Adrenal gland (tissue), 12 donors: Measurements from ENCODE around the gene CECR2. TPM values are rescaled to one million over a fixed set of nuclear protein-coding genes. Genes with fewer than 3 reads are reported as not detected.

Experiments used
- DNase-seq, 7 donors: peaks; one replicate each; pipeline ENCODE4 v3.0.0-alpha.2; 2019 to 2020
- H3K27ac ChIP-seq, 5 donors: fragments of 200-600 bp; sonication (generic) in 4 of 5; 1 replicate in 3 of 5; 2 replicates in 2 of 5; pipeline versions ENCODE4 v1.5.1 to v1.8.0; 2016 to 2020; ENCODE audit warnings: mild to moderate bottlenecking in 1 of 5
- H3K27me3 ChIP-seq: fragments of 200-600 bp; 2 replicates; pipeline ENCODE4 v1.8.0; 2021
- H3K36me3 ChIP-seq, 2 donors: fragments of 200-600 bp; replicated peaks in 1 of 2; 1 replicate in 1 of 2; 2 replicates in 1 of 2; pipeline versions ENCODE4 v1.5.1 to v1.8.0; 2018 to 2022
- H3K4me1 ChIP-seq, 2 donors: fragments of 200-600 bp; replicated peaks in 1 of 2; 1 replicate in 1 of 2; 2 replicates in 1 of 2; pipeline versions ENCODE4 v1.5.1 to v1.8.0; 2018 to 2021
- H3K4me3 ChIP-seq, 4 donors: fragments of 200-600 bp; sonication (generic) in 3 of 4; one replicate each; pipeline ENCODE4 v1.5.1; 2016 to 2018
- H3K9me3 ChIP-seq, 3 donors: fragments of 200-600 bp; sonication (generic) in 1 of 3; replicated peaks in 1 of 3; 1 replicate in 2 of 3; 2 replicates in 1 of 3; pipeline versions ENCODE4 v1.5.1 to v1.8.0; 2016 to 2021
- CTCF ChIP-seq, 6 experiments: fragments of 450-650 bp in 4 of 6; fragments of 200-600 bp in 2 of 6; sonication (generic) in 1 of 6; IDR thresholded peaks; 1 replicate in 5 of 6; 2 replicates in 1 of 6; pipeline versions ENCODE4 v1.5.1 to v1.8.0; 2016 to 2021; ENCODE audit warnings: antibody characterized with exemption in 6 of 6, mild to moderate bottlenecking in 2 of 6, moderate library complexity in 1 of 6
- POLR2A ChIP-seq, 2 donors: fragments of 450-650 bp; IDR thresholded peaks; one replicate each; pipeline ENCODE4 v1.6.1; 2017; ENCODE audit warnings: antibody characterized with exemption in 2 of 2, mild to moderate bottlenecking in 2 of 2, moderate library complexity in 1 of 2
- WGBS, 4 donors: extraction: QIAGEN DNeasy Blood & Tissue Kit in 2 of 4; methylation state at CpG; one replicate each; pipeline versions ENCODE4 v1.1.5 to v1.1.7; 2013 to 2017; 5-methylcytosine and 5-hydroxymethylcytosine counted together
- intact Hi-C, 2 donors: fragments of 100-400 bp; cut with DNase I; formaldehyde crosslinking; loops; one replicate each; pipeline versions ENCODE4 v1.14.1 to v1.15.0; 2022 to 2023
- polyA plus RNA-seq, 3 donors: library from polyadenylated mRNA; stranded (reverse); fragments of 200-250 nt in 2 of 3; fragments of 350-450 nt in 1 of 3; fragmentation: Illumina TruSeq in 1 of 3; extraction: RNeasy Lipid Tissue Mini Kit (QIAGEN cat#74804) in 1 of 3; gene quantifications; one replicate each; pipeline ENCODE4 v1.2.3, GENCODE V29; 2013 to 2014
- total RNA-seq, 9 donors: library from RNA; depleted of rRNA in 4 of 9; stranded (reverse); fragments of >200 nt in 4 of 9; fragments of 120-200 nt in 1 of 9; fragmentation: NEBNext Ultra II Directional in 1 of 9; extraction: Animal tissue kit (Norgen Biotek cat#: 25700) in 1 of 9; gene quantifications; one replicate each; pipeline versions ENCODE4 v1.1.0 to v1.2.4, GENCODE V29; 2013 to 2023
- donor health status: healthy with polysubstance abuse.
- donor health status: Bipolar disorder and iron deficiency.
- donor health status: DM: yes; HTN: yes; CAD: no.
- donor health status: DM: no; HTN: no; CAD: no.
- donor health status: DM: no; HTN: no; CAD: no.
- donor health status: DM: yes; HTN: yes; CAD: no.

Gene CECR2
- total and polyA plus RNA-seq, 12 donors, result 0.20 to 1.7 (median 0.67) TPM

- TF ChIP-seq CTCF (IDR thresholded peaks at IDR 0.05) (no peak), POLR2A (IDR thresholded peaks at IDR 0.05) (no peak)
- Histone ChIP-seq H3K27me3 (peaks cover 17% of the 10 kb centered on the region), H3K9me3 (no peaks in the 10 kb centered on the region), H3K27ac (no peak overlapping the region), H3K36me3 (no peaks in the 10 kb centered on the region), H3K4me3 (no peak overlapping the region), H3K4me1 (no peaks in the 10 kb centered on the region)
- DNase-seq, result no peak
- WGBS, 4 donors, result 88 to 93% (median 92%) methylated on average over 11 of the region's 11 CpGs
- intact Hi-C loops, result no loop called here
Observed at GRCh38 chr22:17375914-17376614, 6.8 kb downstream of the CECR2 start.

- TF ChIP-seq POLR2A (IDR thresholded peaks at IDR 0.05), result no peak
- TF ChIP-seq CTCF (IDR thresholded peaks at IDR 0.05), result no peak
- no peak overlapping the region for H3K4me3 ChIP-seq
- intact Hi-C loops, result no loop called here
- H3K27ac ChIP-seq, result no peak overlapping the region
- DNase-seq, result no peak
- no peaks in the 10 kb centered on the region for H3K9me3 ChIP-seq
- peaks cover 9% of the 10 kb centered on the region for H3K27me3 ChIP-seq
- no peaks in the 10 kb centered on the region for H3K36me3 ChIP-seq
- no peaks in the 10 kb centered on the region for H3K4me1 ChIP-seq
- 29 to 36% (median 33%) methylated on average over 1 of the region's 1 CpG for WGBS, 4 donors
Observed at GRCh38 chr22:17376950-17377349, 7.7 kb downstream of the CECR2 start.

GRCh38 chr22:17379944-17380343 is 10.7 kb downstream of the CECR2 start:
- Histone ChIP-seq H3K36me3 (no peaks in the 10 kb centered on the region), H3K27me3 (no peaks in the 10 kb centered on the region), H3K9me3 (no peaks in the 10 kb centered on the region), H3K27ac (no peak overlapping the region), H3K4me3 (no peak overlapping the region), H3K4me1 (no peaks in the 10 kb centered on the region)
- TF ChIP-seq CTCF (IDR thresholded peaks at IDR 0.05), result no peak
- TF ChIP-seq POLR2A (IDR thresholded peaks at IDR 0.05), result no peak
- WGBS, 4 donors, result 49 to 64% (median 57%) methylated on average over 2 of the region's 2 CpGs
- intact Hi-C loops, result no loop called here
- DNase-seq, result no peak

GRCh38 chr22:17380359-17381087 is 11.3 kb downstream of the CECR2 start:
- Histone ChIP-seq H3K4me1 (no peaks in the 10 kb centered on the region), H3K27me3 (no peaks in the 10 kb centered on the region), H3K4me3 (no peak overlapping the region), H3K9me3 (no peaks in the 10 kb centered on the region), H3K36me3 (no peaks in the 10 kb centered on the region), H3K27ac (no peak overlapping the region)
- no peak for DNase-seq
- intact Hi-C loops, result no loop called here
- no peak for TF ChIP-seq POLR2A (IDR thresholded peaks at IDR 0.05)
- TF ChIP-seq CTCF (IDR thresholded peaks at IDR 0.05), result no peak
- 58 to 77% (median 72%) methylated on average over 5 to 6 of the region's 6 CpGs for WGBS, 4 donors
